Peyer's patch (tissue), 4 donors: ENCODE measurements around the gene C17orf50. TPM values are rescaled to one million over a fixed set of nuclear protein-coding genes. Genes with fewer than 3 reads are reported as not detected.

Experiments
- DNase-seq, 3 donors: peaks; one replicate each; pipeline ENCODE4 v3.0.0-alpha.2; 2017 to 2019
- H3K27ac ChIP-seq, 4 donors: fragments of 200-600 bp; sonication (generic); one replicate each; pipeline ENCODE4 v1.5.1; 2016 to 2019
- H3K27me3 ChIP-seq, 2 donors: fragments of 200-600 bp; sonication (generic); one replicate each; pipeline ENCODE4 v1.5.1; 2019
- H3K36me3 ChIP-seq, 3 donors: fragments of 200-600 bp; sonication (generic); one replicate each; pipeline ENCODE4 v1.5.1; 2016 to 2019
- H3K4me1 ChIP-seq, 4 donors: fragments of 200-600 bp; sonication (generic); one replicate each; pipeline ENCODE4 v1.5.1; 2016 to 2019
- H3K4me3 ChIP-seq, 4 donors: fragments of 200-600 bp; sonication (generic); 1 replicate in 3 of 4; 2 replicates in 1 of 4; pipeline ENCODE4 v1.5.1; 2016 to 2019; ENCODE audit warnings: mild to moderate bottlenecking in 1 of 4
- H3K9me3 ChIP-seq, 4 donors: fragments of 200-600 bp; sonication (generic); one replicate each; pipeline ENCODE4 v1.5.1; 2016 to 2019; ENCODE audit warnings: mild to moderate bottlenecking in 1 of 4
- POLR2A ChIP-seq, 2 donors: fragments of 450-650 bp; IDR thresholded peaks; one replicate each; pipeline ENCODE4 v1.5.1; 2017; ENCODE audit warnings: antibody characterized with exemption in 2 of 2, mild to moderate bottlenecking in 2 of 2, moderate library complexity in 2 of 2
- total RNA-seq, 4 donors: library from RNA; depleted of rRNA; stranded (reverse); fragments of >200 nt; gene quantifications; one replicate each; pipeline ENCODE4 v1.1.0, GENCODE V29; 2016
- TF ChIP-seq, protein P1 (sequence below), 6 experiments: fragments of 450-650 bp in 4 of 6; fragments of 200-600 bp in 2 of 6; sonication (generic) in 1 of 6; IDR thresholded peaks; one replicate each; pipeline ENCODE4 v1.5.1; 2017 to 2019; ENCODE audit warnings: antibody characterized with exemption in 6 of 6, mild to moderate bottlenecking in 3 of 6, moderate library complexity in 1 of 6

C17orf50 gene
- total RNA-seq, 4 donors from 2014 or later: not detected

GRCh38 chr17:35812456-35812855, 51.8 kb downstream of the C17orf50 start:
- Histone ChIP-seq H3K4me1 (peaks cover 0 to 28% (median 6%) of the 10 kb centered on the region in 4 donors), H3K27me3 (no peaks in the 10 kb centered on the region), H3K27ac (no peak overlapping the region), H3K4me3 (no peak overlapping the region), H3K9me3 (no peaks in the 10 kb centered on the region), H3K36me3 (peaks cover 0 to 2% (median 0%) of the 10 kb centered on the region in 3 donors)
- TF ChIP-seq, protein P1, sequence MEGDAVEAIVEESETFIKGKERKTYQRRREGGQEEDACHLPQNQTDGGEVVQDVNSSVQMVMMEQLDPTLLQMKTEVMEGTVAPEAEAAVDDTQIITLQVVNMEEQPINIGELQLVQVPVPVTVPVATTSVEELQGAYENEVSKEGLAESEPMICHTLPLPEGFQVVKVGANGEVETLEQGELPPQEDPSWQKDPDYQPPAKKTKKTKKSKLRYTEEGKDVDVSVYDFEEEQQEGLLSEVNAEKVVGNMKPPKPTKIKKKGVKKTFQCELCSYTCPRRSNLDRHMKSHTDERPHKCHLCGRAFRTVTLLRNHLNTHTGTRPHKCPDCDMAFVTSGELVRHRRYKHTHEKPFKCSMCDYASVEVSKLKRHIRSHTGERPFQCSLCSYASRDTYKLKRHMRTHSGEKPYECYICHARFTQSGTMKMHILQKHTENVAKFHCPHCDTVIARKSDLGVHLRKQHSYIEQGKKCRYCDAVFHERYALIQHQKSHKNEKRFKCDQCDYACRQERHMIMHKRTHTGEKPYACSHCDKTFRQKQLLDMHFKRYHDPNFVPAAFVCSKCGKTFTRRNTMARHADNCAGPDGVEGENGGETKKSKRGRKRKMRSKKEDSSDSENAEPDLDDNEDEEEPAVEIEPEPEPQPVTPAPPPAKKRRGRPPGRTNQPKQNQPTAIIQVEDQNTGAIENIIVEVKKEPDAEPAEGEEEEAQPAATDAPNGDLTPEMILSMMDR (IDR thresholded peaks at IDR 0.05): no peak
- no peak for TF ChIP-seq POLR2A (IDR thresholded peaks at IDR 0.05)
- DNase-seq: no peak

Other genes starting within 250 kb of the C17orf50 start
- 10 to 100 TPM in 1 of 4 donors, 1 to 10 TPM in 3; 5.3 to 17.3 (median 5.6) TPM for gene SLFN12L, start 223.2 kb upstream of the C17orf50 start, total RNA-seq
- gene SLFN14, start 200.1 kb upstream of the C17orf50 start, total RNA-seq: not detected
- 1 to 10 TPM; 2.5 to 7.9 (median 4.5) TPM for gene PEX12, start 182.3 kb upstream of the C17orf50 start, total RNA-seq
- 10 to 100 TPM; 46.2 to 75.3 (median 66.6) TPM for gene AP2B1, start 173.6 kb upstream of the C17orf50 start, total RNA-seq
- gene RASL10B, start 29.2 kb upstream of the C17orf50 start, total RNA-seq: 1 to 10 TPM in 2 of 4 donors, not detected in 2; 1.1 TPM
- not detected for gene GAS2L2, start 7.6 kb upstream of the C17orf50 start, total RNA-seq
- gene MMP28, start 34.8 kb downstream of the C17orf50 start, total RNA-seq: 10 to 100 TPM in 3 of 4 donors, 1 to 10 TPM in 1; 3.3 to 85.3 (median 56.7) TPM
- 100 to 1,000 TPM in 1 of 4 donors, 10 to 100 TPM in 3; 51.1 to 119 (median 90.1) TPM for gene TAF15, start 48.6 kb downstream of the C17orf50 start, total RNA-seq
- gene HEATR9, start 108.0 kb downstream of the C17orf50 start, total RNA-seq: not detected
- 10 to 100 TPM in 1 of 4 donors, 1 to 10 TPM in 3; 5.8 to 13.8 (median 9.2) TPM for gene CCL5, start 119.5 kb downstream of the C17orf50 start, total RNA-seq
- 1 to 10 TPM in 1 of 4 donors, under 1 TPM in 1, not detected in 2; 0.88 to 1.9 TPM for gene RDM1, start 169.9 kb downstream of the C17orf50 start, total RNA-seq
- not detected for gene LYZL6, start 182.8 kb downstream of the C17orf50 start, total RNA-seq
- 1 to 10 TPM in 1 of 4 donors, under 1 TPM in 1, not detected in 2; 0.54 to 1.1 TPM for gene CCL16, start 220.6 kb downstream of the C17orf50 start, total RNA-seq
- 1 to 10 TPM; 6.3 to 8.3 (median 6.7) TPM for gene CCL14, start 225.8 kb downstream of the C17orf50 start, total RNA-seq
- gene CCL15, start 240.7 kb downstream of the C17orf50 start, total RNA-seq: 10 to 100 TPM in 3 of 4 donors, 1 to 10 TPM in 1; 4.1 to 63.9 (median 27.0) TPM